ENCODE measurements around the gene PRXL2A.
"Not testable (repeated sequence)": the region's sequence is repeated elsewhere in the genome, so short reads cannot be mapped to it uniquely, and the experiment has no call there.

PRXL2A gene

GRCh38 chr10:80408242-80409101 lies at the start of gene PRXL2A:
Gene PRXL2A (plus strand): TSS chr10:80408551. CDS start chr10:80420468, 11,917 bp downstream.
- DNase-seq (ENCODE audit: low spot score) = peak; percentile 11

DNA sequence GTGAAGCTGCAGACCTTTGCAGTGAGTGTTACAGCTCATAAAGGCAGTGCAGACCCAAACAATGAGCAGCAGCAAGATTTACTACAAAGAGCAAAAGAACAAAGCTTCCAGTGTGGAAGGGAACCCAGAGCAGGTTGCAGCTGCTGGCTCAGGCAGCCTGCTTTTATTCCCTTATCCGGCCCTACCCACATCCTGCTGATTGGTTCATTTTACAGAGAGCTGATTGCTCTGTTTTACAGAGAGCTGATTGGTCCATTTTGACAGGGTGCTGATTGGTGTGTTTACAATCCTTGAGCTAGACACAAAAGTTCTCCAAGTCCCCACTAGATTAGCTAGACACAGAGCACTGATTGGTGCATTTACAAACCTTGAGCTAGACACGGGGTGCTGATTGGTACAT lies 49.4 kb upstream of the PRXL2A start:
- DNase-seq (ENCODE audit: low spot score) = not testable (repeated sequence)

GRCh38 chr10:80359644-80360043 lies 48.7 kb upstream of the PRXL2A start:
- DNase-seq (ENCODE audit: low spot score) = no peak

GRCh38 chr10:80365510-80365909 lies 42.8 kb upstream of the PRXL2A start:
- no peak for DNase-seq (ENCODE audit: low spot score)

GRCh38 chr10:80371467-80371866 lies 36.9 kb upstream of the PRXL2A start:
- no peak for DNase-seq (ENCODE audit: low spot score)

DNA sequence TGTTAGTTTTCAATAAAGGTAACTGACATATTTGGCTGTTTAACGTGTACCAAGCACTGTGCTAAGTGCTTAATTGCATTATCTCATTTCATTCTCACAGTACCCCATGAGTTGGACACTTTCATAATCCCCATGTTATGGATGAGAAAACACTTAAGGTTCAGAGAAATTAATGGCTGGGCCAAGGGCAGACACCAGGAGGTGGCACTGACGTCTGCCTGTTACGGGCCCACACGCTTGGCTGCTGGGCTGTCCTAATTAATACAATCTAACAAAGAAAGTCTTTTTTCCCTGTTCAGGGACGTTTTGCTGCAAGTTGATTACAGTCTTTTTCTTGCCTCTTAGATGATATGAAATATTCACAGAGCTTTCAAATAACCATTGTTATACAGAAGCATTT lies 35.7 kb upstream of the PRXL2A start:
- DNase-seq (ENCODE audit: low spot score) = no peak

GRCh38 chr10:80373502-80373901 lies 34.8 kb upstream of the PRXL2A start:
- DNase-seq (ENCODE audit: low spot score) = no peak

DNA sequence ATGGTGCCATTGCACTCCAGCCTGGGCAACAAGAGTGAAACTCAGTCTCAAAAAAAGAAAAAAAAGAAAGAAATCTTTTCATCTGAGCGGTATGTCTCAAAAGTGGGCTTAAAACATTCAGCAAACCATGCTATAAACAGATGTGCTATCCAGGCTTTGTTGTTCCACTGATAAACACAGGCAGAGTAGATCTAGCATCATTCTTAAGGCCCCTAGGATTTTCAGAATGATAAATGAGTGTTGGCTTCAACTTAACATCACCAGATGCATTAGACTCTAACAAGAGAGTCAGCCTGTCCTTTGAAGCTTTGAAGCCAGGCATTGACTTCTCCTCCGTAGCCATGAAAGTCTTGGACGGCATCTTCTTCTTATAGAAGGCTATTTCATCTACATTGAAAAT lies 28.6 kb upstream of the PRXL2A start:
- DNase-seq (ENCODE audit: low spot score) = no peak

- no peak for DNase-seq (ENCODE audit: low spot score)
These were observed 28.2 kb upstream of the PRXL2A start for GRCh38 chr10:80380185-80380584.

DNA sequence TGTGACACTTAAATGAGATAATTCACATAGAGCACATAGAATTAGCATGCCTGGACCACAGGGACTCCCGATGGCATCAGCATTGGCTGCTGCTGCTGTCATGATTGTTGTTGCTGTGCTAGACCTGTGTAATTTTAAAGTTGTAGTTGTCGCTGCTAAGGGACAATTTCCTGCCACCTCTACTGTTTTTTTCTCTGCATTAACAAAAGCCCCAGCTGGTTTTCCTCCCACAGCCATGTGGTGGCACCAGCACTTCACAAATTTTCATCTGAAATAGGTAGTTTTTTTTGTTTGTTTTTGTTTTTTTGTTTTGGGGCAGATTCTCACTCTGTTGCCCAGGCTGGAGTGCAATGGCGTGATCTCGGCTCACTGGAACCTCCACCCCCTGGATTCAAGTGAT lies 25.4 kb upstream of the PRXL2A start:
- DNase-seq (ENCODE audit: low spot score) = peak; percentile 26

DNA sequence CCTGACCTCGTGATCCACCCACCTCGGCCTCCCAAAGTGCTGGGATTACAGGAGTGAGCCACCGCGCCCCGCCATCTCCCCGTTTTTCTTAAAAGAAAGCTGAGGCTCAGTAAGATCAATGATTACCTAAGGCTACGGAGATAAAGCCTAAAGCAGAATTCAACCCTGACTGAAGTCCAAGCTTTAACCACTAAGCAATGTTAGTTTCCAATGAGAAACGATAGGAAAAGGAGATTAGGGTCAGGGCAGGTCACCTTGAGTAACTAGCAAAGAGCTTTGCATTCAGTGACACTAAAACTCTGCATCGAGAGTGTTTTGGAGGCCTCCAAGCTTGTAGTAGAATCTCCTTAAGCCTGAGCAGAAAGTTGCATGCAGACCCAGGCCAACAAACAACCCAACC lies 17.6 kb upstream of the PRXL2A start:
- DNase-seq (ENCODE audit: low spot score) = no peak

- no peak for DNase-seq (ENCODE audit: low spot score)
These were observed 16.1 kb upstream of the PRXL2A start for GRCh38 chr10:80392250-80392649.

DNA sequence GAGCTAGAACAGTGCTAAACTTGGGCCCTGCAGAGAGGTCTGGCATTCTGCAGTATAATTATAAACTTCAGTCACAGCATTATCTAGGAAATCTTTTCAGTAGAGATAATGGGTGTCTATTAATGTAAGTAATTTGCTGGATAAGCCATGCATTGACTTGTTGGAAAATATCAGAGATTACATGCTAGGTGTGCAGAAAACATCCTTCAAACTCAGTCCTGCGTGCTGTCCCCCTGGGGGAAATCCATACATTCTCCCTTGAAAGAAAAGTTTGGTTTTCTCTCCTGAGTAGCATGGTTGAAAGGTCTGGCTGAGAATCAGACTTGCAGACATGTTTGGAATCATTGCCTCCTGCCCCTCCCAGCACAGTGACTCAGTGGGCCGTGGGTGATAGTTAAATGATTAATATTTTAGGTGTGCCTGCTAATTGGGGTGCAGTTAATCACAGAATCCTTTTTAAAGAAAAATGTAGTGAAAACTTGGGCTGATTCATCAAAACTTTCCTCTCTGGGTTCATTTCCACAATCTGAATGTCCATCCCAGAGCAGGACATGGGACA lies 13.9 kb upstream of the PRXL2A start:
- DNase-seq (ENCODE audit: low spot score) = no peak

DNA sequence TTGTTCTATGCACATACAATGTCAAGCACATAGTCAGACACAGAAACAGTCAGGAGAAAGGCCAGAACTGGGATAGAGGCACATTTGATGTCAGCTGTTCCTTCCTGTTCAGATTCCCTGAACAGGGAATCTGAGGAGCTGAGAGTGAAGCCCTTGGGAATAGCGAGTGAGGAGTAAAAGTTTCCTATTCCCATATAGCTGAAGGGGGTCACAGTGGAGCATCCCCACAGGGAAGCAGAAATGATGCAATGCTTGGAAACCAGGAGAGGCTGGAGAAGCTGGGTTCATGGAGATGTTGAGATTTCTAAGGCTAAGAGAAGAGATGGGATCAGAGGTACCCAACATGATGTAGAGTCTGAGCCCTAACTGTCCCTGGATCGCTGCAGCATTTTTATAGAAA lies 11.3 kb upstream of the PRXL2A start:
- DNase-seq (ENCODE audit: low spot score) = no peak

DNA sequence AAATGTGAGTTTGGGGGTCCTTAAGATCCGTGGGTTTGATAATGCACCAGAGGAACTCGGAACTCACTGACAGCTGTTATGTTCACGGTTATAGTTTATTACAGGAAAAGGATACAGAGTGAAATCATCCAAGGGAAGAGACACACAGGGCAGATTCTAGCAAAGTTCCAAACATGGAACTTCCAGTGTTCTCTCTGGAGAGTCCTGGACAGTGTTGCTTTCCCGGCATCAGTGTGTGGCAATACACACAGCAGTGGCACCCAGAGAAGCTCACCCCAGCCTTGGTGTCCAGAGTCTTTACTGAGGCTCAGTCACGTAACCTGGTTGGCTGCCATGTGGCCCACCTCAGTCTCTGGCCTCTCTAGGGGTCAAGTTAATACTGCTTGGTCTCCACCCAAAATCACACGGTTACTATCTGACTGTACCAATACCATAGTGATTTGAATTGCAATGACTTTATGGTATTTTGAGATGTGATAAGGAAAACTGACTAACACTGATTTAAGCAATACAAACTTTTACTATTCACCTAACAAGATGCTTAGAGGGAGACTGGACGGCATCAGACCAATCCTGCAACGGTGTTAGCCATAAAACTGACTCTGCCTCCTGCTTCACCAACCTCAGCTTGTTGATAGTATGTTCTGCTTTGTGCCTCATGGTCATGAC lies 8.1 kb upstream of the PRXL2A start:
- DNase-seq (ENCODE audit: low spot score) = no peak

GRCh38 chr10:80405035-80405434 lies 3.3 kb upstream of the PRXL2A start:
- DNase-seq (ENCODE audit: low spot score) = no peak

DNA sequence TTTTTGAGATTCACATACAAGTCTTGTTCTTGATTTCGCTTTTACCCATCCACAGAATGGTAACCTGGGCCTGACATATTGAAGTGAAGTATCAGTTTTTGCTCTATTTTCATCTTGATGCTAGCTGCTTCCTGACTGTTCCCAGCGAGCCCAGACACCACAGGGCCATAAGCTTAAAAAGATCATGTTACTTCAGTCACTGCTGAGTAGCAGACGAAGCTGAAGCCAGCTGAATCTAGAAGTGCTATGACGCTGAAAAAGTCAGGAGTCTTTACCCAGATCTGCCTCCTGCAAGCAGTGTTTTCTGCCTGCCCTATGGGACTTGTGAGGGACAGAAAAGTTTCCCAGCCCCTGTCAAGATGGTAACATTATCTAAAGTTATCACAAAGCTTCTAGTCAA lies 2.7 kb upstream of the PRXL2A start:
- DNase-seq (ENCODE audit: low spot score) = no peak

DNA sequence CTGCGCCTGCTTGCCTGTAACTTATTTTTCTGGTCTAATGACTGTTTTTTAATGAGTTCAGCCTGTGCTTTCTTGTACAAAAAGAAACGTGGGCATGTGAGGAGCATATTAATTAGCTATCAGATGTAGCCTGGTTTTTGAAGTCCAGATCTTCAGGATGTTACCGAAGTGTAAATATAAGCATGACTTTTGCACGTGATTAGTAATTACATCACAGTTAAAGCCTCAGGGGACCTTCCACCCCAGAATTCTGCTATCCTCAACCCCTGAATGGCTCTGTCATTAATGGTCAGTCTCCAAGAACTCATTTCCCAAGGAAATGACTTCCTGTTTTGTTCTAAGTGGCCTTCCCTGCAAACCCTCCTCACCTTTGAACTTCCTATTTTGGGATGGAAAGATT lies 2.1 kb upstream of the PRXL2A start:
- no peak for DNase-seq (ENCODE audit: low spot score)

- DNase-seq (ENCODE audit: low spot score) = no peak
These were observed 524 bp upstream of the PRXL2A start for GRCh38 chr10:80407812-80408241.

- no peak for DNase-seq (ENCODE audit: low spot score)
These were observed 770 bp downstream of the PRXL2A start for GRCh38 chr10:80409121-80409520.

- DNase-seq (ENCODE audit: low spot score) = no peak
These were observed 1.8 kb downstream of the PRXL2A start for GRCh38 chr10:80410122-80410521.

DNA sequence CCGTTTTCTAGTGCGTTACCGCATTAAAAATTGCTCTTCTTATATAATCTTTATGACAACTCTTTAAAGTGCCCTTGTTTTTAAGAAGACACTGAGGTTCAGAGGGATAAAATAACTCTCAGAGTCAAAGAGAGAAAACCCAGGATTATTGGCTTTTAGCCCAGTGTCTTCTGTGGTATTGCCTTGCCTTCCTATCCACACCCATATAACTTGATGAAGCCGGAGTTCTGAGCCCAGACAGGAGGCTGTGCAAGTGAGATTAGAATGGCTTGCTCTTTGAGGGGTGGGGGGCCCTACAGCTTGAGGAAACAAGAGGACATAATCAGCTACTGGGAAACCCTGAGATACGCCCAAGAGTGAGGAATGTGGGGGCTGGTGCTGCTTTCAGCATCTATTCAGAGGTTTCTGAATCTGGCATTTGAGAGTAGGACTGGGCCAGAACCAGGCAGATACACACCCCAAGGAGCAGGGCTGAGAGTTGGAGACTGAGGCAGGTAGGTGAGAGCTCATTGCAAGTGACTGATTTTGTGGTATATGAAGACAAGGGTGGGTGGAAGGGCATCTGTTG lies 2.3 kb downstream of the PRXL2A start:
- DNase-seq (ENCODE audit: low spot score) = no peak

DNA sequence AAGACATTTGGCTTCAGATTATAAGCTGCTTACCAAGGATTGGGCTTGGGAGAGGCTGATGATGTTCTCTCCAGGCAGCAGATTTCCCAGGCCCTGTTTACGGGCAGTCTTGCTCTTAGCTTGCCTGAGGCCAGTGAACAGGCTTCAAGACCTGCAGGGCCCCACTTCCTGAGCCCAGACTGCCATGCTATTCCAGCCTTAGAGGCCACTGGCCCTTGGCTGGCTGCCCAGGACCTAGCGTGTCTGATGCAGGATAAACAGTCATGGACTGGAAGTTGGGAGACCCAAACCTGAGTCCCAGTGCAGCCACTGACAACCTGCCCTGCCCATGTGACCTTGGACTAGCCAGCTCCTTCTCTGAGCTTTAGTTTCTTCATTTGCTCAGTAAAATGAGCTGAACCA lies 2.9 kb downstream of the PRXL2A start:
- no peak for DNase-seq (ENCODE audit: low spot score)
